GM12878 (cell line): ENCODE measurements around the gene RENBP. TPM values are rescaled to one million over a fixed set of nuclear protein-coding genes. Genes with fewer than 3 reads are reported as not detected.

Experiments
- ATAC-seq: fragments of 200-7000 bp; cut with Tn5 transposase; 3 replicates; pipeline ENCODE4 v1.9.1; 2020; ENCODE audit warnings: mild to moderate bottlenecking, moderate library complexity
- BruUV-seq: library from RNA; stranded (reverse); fragments of 400-500 nt; replicated peaks from 2 replicates; lab custom pipeline; 2021; lab: Mats Ljungman, UMichigan
- CTCF ChIA-PET: fragments of 300-600 bp; sonication (Branson Sonifier 250); formaldehyde crosslinking; extraction: SDS; loops from one replicate; lab custom pipeline; 2021; ENCODE audit warnings: inconsistent platforms; lab: Yijun Ruan, JAX
- POLR2A ChIA-PET: fragments of 350-600 bp; formaldehyde crosslinking; extraction: SDS; loops from one replicate; lab custom pipeline; 2021; ENCODE audit warnings: inconsistent platforms; lab: Charles Lee
- RAD21 ChIA-PET: fragments of 300-600 bp; sonication (Branson Sonifier 250); formaldehyde crosslinking; loops from one replicate; lab custom pipeline; 2023; ENCODE audit warnings: antibody characterized with exemption; ENCODE audit not compliant: unreplicated experiment; lab: Charles Lee
- SMC1A ChIA-PET: fragments of 300-600 bp; sonication (Branson Sonifier 250); formaldehyde crosslinking; loops from one replicate; lab custom pipeline; 2023; ENCODE audit not compliant: unreplicated experiment, uncharacterized antibody; lab: Charles Lee
- DNase-seq: peaks from one replicate; pipeline ENCODE4 v3.0.0-alpha.2; 2011; ENCODE audit warnings: low read depth, low spot score
- FAIRE-seq: peaks from 3 replicates; lab custom pipeline; 2011; peaks lifted over from hg19 to GRCh38; lab: Jason Lieb, UNC
- H2AFZ ChIP-seq: 2 replicates; pipeline ENCODE4 v1.6.0; 2011; ENCODE audit warnings: low read depth, low read length, control low read depth; ENCODE audit not compliant: control insufficient read depth
- H3K27ac ChIP-seq: 2 replicates; pipeline ENCODE4 v1.5.1; 2011; ENCODE audit warnings: control low read depth; ENCODE audit not compliant: control insufficient read depth, insufficient read depth
- H3K27me3 ChIP-seq, 2 experiments: replicated peaks in 1 of 2; 2 replicates each; pipeline versions ENCODE4 v1.6.0 to v1.6.1; 2011; ENCODE audit warnings: low read length in 1 of 2; ENCODE audit not compliant: control insufficient read depth in 2 of 2, insufficient read depth in 2 of 2
- H3K36me3 ChIP-seq, 2 experiments: 2 replicates each; pipeline ENCODE4 v1.5.1; 2011; ENCODE audit warnings: low read length in 1 of 2; ENCODE audit not compliant: control insufficient read depth in 2 of 2, insufficient read depth in 2 of 2
- H3K4me1 ChIP-seq: 2 replicates; pipeline ENCODE4 v1.6.1; 2011; ENCODE audit warnings: mild to moderate bottlenecking, low read length, moderate library complexity, mixed read lengths; ENCODE audit not compliant: control insufficient read depth, insufficient read depth
- H3K4me2 ChIP-seq: 2 replicates; pipeline ENCODE4 v1.6.0; 2011; ENCODE audit warnings: control low read depth; ENCODE audit not compliant: control insufficient read depth, insufficient read depth
- H3K4me3 ChIP-seq: fragments of 200-600 bp; sonication (generic); 2 replicates; pipeline ENCODE4 v1.5.1; 2016
- H3K79me2 ChIP-seq: 2 replicates; pipeline ENCODE4 v1.6.0; 2011; ENCODE audit warnings: low read length; ENCODE audit not compliant: control insufficient read depth, insufficient read depth
- H3K9ac ChIP-seq: 2 replicates; pipeline ENCODE4 v1.8.0; 2011; ENCODE audit warnings: low read length, control low read depth, mixed read lengths; ENCODE audit not compliant: control insufficient read depth, insufficient read depth
- H3K9me3 ChIP-seq: replicated peaks from 3 replicates; pipeline ENCODE4 v1.5.1; 2011; ENCODE audit warnings: mild to moderate bottlenecking, low read length; ENCODE audit not compliant: control insufficient read depth, insufficient read depth
- H4K20me1 ChIP-seq: 2 replicates; pipeline ENCODE4 v1.6.0; 2011; ENCODE audit not compliant: control insufficient read depth, insufficient read depth
- CTCF ChIP-seq, 3 experiments: IDR thresholded peaks in 2 of 3; conservative IDR thresholded peaks in 1 of 3; 2 replicates each; pipeline ENCODE4 v1.5.1; 2011; ENCODE audit warnings: low read depth in 3 of 3, low read length in 3 of 3, mild to moderate bottlenecking in 3 of 3, control low read depth in 2 of 3, moderate library complexity in 2 of 3, inconsistent platforms in 1 of 3, mixed read lengths in 1 of 3; ENCODE audit not compliant: control insufficient read depth in 2 of 3, insufficient read depth in 1 of 3; ENCODE audit errors: extremely low read depth in 1 of 3
- GABPA ChIP-seq: IDR thresholded peaks from 2 replicates; pipeline ENCODE4 v1.6.1; 2014; ENCODE audit warnings: antibody characterized with exemption, low read depth, mild to moderate bottlenecking, inconsistent platforms
- IRF5 ChIP-seq: fragments of 450-650 bp; IDR thresholded peaks from 2 replicates; pipeline ENCODE4 v1.6.1; 2017; ENCODE audit warnings: borderline replicate concordance
- WGBS: methylation state at CpG from one replicate; pipeline ENCODE4 v1.1.6; 2016; ENCODE audit warnings: low lambda C conversion rate; ENCODE audit not compliant: insufficient replicate concordance, insufficient coverage; ENCODE audit errors: missing lambda C conversion rate; 5-methylcytosine and 5-hydroxymethylcytosine counted together
- in situ Hi-C: fragments of 300-500 bp; cut with MboI; formaldehyde crosslinking; loops from 9 replicates; pipeline ENCODE4 v1.14.3; 2018; ENCODE audit warnings: mixed read lengths
- intact Hi-C: fragments of 100-400 bp; cut with micrococcal nuclease; formaldehyde crosslinking; loops from one replicate; pipeline ENCODE4 v1.14.2; 2022; ENCODE audit not compliant: unreplicated experiment
- polyA plus RNA-seq, 11 experiments: library from polyadenylated mRNA; depleted of rRNA in 4 of 11; unstranded in 6 of 11; stranded (reverse) in 5 of 11; fragments of >200 nt; fragmentation: Nextera tagmentation in 4 of 11; fragmentation: Illumina TruSeq in 1 of 11; extraction: Ambion mirVana in 4 of 11; extraction: Trizol in 1 of 11; gene quantifications; 1 replicate in 1 of 11; 2 replicates in 10 of 11; pipeline versions ENCODE4 v1.2.1 to v1.2.3, GENCODE V29; 2011 to 2016; ENCODE audit warnings: inconsistent platforms in 2 of 11, missing spikeins in 2 of 11, low read depth in 1 of 11
- total RNA-seq, 4 experiments: library from RNA; depleted of rRNA in 3 of 4; stranded (reverse); fragments of >200 nt in 3 of 4; fragmentation: Illumina TruSeq in 1 of 4; extraction: Trizol in 1 of 4; gene quantifications; 2 replicates each; pipeline versions ENCODE4 v1.2.1 to v1.2.3, GENCODE V29; 2013 to 2021
- TF ChIP-seq, protein P1 (sequence below): fragments of 450-650 bp; IDR thresholded peaks from 2 replicates; pipeline ENCODE4 v1.6.1; 2016; ENCODE audit warnings: mild to moderate bottlenecking

Gene RENBP
- total and polyA plus RNA-seq, 10 of the 15 experiments (the other 5 are each of a cell fraction or from before 2014, with no cell fraction given), result 0.36 to 4.9 (median 1.8) TPM; not detected in 3

DNA sequence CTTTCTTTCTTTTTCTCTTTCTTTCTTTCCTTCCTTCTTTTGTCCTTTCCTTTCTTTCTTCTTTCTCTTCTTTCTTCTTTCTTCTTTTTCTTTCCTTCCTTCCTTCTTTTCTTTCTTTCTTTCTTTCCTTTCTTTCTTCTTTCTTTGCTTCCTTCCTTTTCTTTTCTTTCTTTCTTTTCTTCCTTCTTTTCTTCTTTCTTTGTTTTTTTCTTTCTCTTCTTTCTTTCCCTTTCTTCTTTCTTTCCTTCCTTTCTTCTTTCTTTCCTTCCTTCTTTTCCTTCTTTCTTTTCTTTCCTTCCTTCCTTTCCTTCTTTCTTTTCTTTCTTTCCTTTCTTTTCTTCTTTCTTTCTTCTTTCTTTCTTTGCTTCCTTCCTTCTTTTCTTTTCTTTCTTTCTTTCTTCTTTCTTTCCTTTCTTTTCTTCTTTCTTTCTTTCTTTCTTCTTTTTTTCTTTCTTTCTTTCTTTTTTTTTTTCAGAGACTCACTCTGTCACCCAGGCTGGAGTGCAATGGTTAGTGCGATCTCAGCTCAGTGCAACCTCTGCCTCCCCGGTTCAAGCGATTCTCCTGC, 46.7 kb upstream of the RENBP start (continued):
- no peak for TF ChIP-seq IRF5

DNA sequence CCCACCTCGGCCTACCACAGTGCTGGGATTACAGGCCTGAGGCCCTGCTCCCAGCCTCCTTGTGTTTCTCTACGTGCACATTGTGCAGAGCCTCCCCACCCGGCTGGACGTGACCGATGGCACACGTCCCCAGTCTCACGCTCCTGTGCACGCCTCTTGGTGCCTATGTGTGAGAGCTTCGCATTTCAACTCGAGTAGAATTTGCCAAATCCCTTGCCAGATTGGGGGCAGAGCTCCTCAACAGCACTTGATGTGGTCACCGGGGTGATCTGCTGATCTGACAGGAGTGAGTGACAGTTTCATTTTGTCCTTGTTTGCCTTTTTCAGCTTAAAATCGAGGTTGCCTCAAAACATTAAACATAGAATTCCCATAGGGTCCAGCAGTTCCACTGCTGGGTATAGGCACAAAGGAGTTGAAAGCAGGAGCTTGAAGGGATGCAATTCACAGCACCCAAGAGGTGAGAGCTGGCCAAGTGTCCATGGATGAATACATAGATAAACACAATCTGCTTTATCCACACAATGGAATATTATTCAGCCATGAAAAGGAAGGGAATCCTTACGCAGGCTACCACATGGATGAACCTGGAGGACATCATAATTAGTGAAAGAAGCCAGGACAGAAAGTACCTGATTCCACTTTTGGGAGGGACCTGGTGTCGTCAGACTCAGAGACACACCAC, 45.7 kb upstream of the RENBP start:
- intact Hi-C loops, result no loop called here
- in situ Hi-C loops, result loop anchor here (10.0 kb wide), 1 partner anchor 65 kb away; the partner anchor contains the start of gene ARHGAP4
- WGBS, result 89% methylated on average over 14 of the region's 14 CpGs
- Histone ChIP-seq H3K9me3 (no peaks in the 10 kb centered on the region; the same call in 2 of the 3 replicates), H2AFZ (no peak overlapping the region), H3K9ac (no peak overlapping the region), H3K4me2 (no peak overlapping the region), H3K36me3 (no peaks in the 10 kb centered on the region), H3K27me3 (no peaks in the 10 kb centered on the region), H3K79me2 (no peaks in the 10 kb centered on the region), H3K27ac (no peak overlapping the region), H3K4me3 (no peak overlapping the region), H3K4me1 (peaks cover 4% of the 10 kb centered on the region), H4K20me1 (no peaks in the 10 kb centered on the region)
- FAIRE-seq (no peak), DNase-seq (no peak), ATAC-seq (no peak)
- TF ChIP-seq, protein P1, sequence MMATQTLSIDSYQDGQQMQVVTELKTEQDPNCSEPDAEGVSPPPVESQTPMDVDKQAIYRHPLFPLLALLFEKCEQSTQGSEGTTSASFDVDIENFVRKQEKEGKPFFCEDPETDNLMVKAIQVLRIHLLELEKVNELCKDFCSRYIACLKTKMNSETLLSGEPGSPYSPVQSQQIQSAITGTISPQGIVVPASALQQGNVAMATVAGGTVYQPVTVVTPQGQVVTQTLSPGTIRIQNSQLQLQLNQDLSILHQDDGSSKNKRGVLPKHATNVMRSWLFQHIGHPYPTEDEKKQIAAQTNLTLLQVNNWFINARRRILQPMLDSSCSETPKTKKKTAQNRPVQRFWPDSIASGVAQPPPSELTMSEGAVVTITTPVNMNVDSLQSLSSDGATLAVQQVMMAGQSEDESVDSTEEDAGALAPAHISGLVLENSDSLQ, result 0 out of 2 replicates have a peak, but pooled peaks have one; percentile 8
- TF ChIP-seq CTCF (IDR thresholded peaks at IDR 0.05 in 2 of 3, conservative IDR thresholded peaks at IDR 0.05 in 1 of 3; ENCODE audit: control insufficient read depth in 2 of 3, extremely low read depth in 1 of 3, insufficient read depth in 1 of 3, low read depth in 3 of 3, low read length in 3 of 3) (no peak), GABPA (no peak)
- RAD21 ChIA-PET, result no interaction called here
- no TSS peak for BruUV-seq
- POLR2A ChIA-PET, result interaction anchor here (0.6 to 1.0 kb wide), 3 partner anchors 8 to 11 kb away, joined by 4 to 5 read pairs (median 5); no protein-coding TSS in a partner anchor
- SMC1A ChIA-PET, result interaction anchor here (0.9 kb wide), 1 partner anchor 23 kb away, joined by 3 read pairs; no protein-coding TSS in a partner anchor
- CTCF ChIA-PET, result interaction anchor here (0.5 kb wide), 1 partner anchor 30 kb away, joined by 3 read pairs; no protein-coding TSS in a partner anchor
